IMR-90 (cell line): Measurements from ENCODE around the gene GABRR1.

Experiments used
- POLR2A ChIP-seq: IDR thresholded peaks from 2 replicates; pipeline ENCODE4 v1.6.1; 2012; ENCODE audit warnings: mild to moderate bottlenecking, low read depth, low read length
- RCOR1 ChIP-seq: IDR thresholded peaks from 2 replicates; pipeline ENCODE4 v1.6.1; 2012; ENCODE audit warnings: mild to moderate bottlenecking, low read length, improper control_type of control experiment; ENCODE audit not compliant: insufficient replicate concordance
- SMC3 ChIP-seq: fragments of 150-350 bp; IDR thresholded peaks from 2 replicates; pipeline ENCODE4 v1.6.1; 2016; ENCODE audit warnings: low read depth, mild to moderate bottlenecking, antibody characterized with exemption, low read length, moderate library complexity
- TF ChIP-seq, protein P1 (sequence below): conservative IDR thresholded peaks from 2 replicates; pipeline ENCODE4 v1.5.1; 2012; ENCODE audit warnings: mild to moderate bottlenecking, low read depth, low read length, improper control_type of control experiment
- TF ChIP-seq, protein P2 (sequence below): fragments of 150-350 bp; IDR thresholded peaks from 2 replicates; pipeline ENCODE4 v1.6.1; 2017; ENCODE audit warnings: mild to moderate bottlenecking, antibody characterized with exemption, low read length, low read depth

DNA sequence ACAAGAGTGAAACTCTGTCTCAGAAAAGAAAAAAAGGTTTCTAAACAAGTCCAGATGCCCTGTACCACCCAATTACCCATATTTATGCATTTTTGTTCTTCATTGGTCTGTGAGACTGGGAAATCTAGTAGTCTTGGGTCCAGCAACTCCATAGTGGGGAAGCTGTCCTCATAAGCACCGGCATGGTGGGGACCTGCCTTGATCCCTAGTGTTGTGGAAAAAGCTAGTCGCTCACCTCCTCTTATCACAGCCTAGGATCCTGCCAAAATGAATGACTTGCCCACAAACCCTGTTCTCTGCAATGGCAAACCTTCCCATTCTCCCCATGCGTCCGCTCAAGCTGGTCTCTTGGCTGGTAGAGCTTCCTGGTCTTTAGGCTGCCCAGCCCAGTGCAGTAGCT lies 38.3 kb upstream of the GABRR1 start:
- TF ChIP-seq, protein P1, sequence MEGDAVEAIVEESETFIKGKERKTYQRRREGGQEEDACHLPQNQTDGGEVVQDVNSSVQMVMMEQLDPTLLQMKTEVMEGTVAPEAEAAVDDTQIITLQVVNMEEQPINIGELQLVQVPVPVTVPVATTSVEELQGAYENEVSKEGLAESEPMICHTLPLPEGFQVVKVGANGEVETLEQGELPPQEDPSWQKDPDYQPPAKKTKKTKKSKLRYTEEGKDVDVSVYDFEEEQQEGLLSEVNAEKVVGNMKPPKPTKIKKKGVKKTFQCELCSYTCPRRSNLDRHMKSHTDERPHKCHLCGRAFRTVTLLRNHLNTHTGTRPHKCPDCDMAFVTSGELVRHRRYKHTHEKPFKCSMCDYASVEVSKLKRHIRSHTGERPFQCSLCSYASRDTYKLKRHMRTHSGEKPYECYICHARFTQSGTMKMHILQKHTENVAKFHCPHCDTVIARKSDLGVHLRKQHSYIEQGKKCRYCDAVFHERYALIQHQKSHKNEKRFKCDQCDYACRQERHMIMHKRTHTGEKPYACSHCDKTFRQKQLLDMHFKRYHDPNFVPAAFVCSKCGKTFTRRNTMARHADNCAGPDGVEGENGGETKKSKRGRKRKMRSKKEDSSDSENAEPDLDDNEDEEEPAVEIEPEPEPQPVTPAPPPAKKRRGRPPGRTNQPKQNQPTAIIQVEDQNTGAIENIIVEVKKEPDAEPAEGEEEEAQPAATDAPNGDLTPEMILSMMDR, result no peak
- TF ChIP-seq, protein P2, sequence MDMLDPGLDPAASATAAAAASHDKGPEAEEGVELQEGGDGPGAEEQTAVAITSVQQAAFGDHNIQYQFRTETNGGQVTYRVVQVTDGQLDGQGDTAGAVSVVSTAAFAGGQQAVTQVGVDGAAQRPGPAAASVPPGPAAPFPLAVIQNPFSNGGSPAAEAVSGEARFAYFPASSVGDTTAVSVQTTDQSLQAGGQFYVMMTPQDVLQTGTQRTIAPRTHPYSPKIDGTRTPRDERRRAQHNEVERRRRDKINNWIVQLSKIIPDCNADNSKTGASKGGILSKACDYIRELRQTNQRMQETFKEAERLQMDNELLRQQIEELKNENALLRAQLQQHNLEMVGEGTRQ, result no peak
- TF ChIP-seq RCOR1 (no peak), POLR2A (no peak), SMC3 (no peak)
